Embryonic facial prominence (tissue), 1 donor: ENCODE results near the gene BAHCC1.

ENCODE experiments used
- DNase-seq: peaks from one replicate; pipeline ENCODE4 v3.0.0-alpha.2; 2016; ENCODE audit errors: extremely low spot score

BAHCC1 gene

DNA sequence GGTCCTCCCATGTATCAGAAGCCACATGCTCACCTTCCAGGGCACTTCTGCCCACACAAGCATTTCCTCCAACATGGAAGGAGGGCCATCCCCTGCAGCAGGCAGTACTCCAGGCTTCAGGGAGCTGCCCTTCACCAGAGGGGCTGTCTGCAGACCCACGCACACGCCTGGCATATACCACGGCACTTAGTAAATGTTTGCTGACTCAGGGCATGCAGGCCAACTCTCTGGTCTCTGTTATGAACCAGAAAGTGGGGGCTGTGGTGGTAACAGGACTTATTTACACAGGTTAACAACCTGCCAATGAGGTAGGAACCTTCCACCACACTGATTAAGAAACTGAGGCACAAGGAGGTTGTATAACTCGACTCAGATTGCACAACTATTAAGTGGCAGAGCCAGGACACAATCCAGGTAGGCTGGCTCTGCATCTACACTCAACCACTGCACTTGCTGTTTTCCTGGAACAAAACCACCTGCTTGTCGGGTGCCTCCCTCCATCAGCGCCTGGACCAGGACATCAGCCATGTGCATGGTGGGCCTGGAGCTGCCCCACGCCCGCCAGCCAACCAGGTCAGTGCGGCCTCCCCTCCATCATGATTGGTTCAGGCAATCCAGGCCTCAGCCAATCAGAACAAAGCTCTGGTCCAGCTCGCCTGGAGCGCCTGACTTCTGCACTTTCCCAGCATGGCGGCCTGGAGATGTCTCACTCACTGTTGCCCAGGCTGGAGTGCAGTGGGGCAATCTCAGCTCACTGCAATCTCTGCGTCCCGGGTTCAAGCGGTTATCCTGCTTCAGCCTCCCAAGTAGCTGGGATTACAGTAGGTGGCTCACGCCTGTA, 98.2 kb downstream of the BAHCC1 start:
- DNase-seq, result no peak

- DNase-seq, result no peak
Measured at GRCh38 chr17:81494626-81495377, 99.5 kb downstream of the BAHCC1 start.

DNA sequence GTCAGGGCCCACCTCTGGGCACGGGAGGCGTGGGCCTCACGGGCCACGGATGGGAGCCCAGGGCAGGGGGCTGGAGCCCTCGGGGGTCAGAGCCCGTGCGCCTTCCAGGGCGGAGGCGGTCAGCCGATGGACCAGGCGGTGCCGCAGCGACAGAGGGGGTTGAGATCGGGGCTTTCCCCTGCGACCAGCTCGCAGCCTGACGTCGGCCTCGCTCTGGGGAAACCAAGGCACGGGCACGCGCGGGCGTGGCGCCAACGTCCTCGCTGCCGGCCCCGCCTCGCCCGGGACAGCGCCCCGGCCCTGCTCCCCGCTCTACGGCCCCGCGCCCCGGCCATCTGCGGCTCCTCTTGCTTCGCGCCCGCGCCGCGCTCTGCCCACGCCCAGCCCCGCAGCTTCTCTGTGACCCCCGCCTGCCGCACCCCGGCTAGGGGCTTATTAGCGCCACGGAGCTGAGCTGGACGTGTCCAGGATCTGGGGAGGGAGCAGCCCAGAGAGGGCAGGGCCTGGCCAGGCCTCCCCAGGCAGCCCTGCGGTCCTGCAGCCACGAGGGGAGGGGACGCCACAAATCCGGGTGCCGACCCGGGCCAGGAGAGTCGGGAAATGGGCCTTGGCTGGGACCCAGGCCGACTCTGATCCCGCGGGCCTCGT, 103.8 kb downstream of the BAHCC1 start:
- no peak for DNase-seq

DNA sequence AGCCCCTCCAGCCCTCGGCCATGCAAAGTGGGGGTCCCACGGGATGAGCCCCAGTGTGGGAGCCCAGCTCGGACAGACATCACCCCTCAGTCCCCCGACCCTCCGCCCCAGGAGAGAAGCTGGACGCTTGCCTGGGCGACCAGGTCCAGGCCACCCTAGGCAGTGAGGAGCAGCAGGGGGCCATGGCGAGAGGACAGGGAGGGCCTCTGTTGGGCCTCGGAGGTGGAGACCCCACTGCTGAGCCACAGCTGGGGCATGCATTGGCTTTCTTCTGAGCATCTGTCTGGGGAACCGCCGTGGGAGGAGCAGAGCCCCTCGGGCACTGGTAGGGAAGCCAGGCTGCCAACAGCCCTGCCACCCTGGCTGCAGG, 104.3 kb downstream of the BAHCC1 start:
- DNase-seq, result no peak

DNA sequence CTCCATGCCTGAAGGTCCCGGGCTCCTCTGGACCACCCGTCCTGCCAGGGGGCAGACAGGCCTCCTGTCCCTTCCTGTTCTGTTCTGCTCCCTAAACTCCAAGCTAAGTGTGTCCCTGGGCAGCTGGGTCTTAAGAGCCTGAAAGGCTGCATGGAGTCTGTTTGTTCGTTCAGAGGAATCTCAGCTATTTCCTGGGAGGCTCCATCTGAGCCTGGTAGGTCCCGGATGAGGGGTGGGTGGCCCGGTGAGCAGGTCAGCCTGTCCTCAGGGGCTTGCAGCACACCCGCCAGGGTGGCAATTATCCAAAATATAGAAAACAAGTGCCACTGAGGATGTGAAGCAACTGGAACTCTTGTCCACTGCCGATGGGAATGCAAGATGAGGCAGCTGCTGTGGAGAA, 104.8 kb downstream of the BAHCC1 start:
- DNase-seq, result no peak

DNA sequence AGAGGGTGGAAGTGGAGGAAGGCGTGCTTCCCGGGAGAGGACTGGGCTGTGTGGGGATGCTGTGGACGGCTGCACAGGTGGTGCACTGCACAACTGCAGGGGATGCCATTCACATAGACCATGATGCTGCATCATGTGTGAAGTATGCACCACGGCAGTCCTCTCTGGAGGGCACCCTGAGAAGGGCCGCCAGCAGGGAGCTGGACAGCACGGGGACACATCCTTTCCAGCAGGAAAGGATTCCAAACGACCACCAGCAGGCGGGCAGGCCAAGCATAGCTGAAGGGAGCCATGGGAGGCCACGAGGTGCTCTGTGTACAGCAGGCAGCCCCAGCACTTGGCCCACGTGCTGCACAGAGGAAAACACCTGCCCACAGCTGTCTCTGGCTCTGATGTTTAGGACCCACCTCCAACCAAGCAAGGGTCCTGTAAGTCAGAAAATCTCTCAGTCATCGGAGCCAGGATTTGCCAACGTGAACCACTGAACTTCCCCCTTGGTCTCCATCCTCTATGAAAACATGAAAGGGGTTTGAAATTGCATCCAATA, 107.3 kb downstream of the BAHCC1 start:
- DNase-seq, result no peak

GRCh38 chr17:81503619-81504018, 108.4 kb downstream of the BAHCC1 start:
- DNase-seq, result no peak

DNA sequence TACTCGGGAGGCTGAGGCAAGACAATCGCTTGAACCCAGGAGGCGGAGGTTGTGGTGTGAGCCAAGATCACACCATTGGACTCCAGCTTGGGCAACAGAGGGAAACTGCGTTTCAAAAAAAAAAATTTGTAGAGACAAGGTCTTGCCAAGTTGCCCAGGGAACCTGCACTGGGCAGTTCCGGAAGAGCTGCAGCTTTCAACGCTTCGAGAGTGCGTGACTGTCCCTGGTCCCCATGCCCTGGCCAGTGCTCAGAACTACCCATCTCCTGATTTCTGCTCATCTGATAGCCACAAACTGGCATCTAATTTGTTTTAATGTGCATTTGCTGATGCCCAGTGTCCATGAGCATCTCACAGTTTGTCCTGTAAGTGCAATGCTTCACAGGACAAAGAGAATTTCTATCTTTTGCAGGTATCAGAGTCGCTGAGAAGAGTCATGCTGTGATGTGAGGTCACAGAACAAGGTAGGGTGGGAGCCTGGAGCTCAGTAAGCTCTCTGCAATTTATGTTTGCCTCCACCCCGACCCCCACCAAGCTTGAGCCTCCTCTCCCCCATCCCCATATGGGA, 113.5 kb downstream of the BAHCC1 start:
- no peak for DNase-seq

- no peak for DNase-seq
Measured at GRCh38 chr17:81509207-81509971, 114.1 kb downstream of the BAHCC1 start.

DNA sequence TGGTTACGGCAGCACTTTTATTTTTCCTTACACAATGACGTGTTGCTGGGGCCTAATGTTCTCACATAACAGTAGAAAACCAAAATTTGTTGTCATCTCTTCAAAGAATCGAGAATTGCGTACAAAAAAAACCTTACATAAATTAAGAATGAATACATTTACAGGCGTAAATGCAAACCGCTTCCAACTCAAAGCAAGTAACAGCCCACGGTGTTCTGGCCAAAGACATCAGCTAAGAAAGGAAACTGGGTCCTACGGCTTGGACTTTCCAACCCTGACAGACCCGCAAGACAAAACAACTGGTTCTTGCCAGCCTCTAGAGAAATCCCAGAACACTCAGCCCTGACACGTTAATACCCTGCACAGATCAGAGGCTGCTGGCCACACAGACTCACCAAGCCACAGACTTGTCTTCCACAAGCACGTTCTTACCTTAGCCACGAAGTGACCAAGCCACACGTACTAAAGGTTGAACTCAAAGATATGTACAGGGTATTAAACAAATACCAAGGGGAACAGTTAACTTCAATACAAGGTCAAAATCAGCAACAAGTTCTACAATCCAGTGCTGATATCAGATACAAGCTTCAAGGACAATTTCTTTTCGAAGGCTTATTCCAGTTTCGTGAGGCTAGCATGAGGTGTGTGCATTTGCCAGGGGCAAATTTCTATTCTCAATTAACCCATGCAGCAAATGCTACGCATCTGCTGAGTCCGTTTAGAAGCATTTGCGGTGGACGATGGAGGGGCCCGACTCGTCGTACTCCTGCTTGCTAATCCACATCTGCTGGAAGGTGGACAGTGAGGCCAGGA, 114.9 kb downstream of the BAHCC1 start:
- DNase-seq, result no peak

GRCh38 chr17:81510785-81511553, 115.7 kb downstream of the BAHCC1 start:
- no peak for DNase-seq

GRCh38 chr17:81511554-81511803, 116.2 kb downstream of the BAHCC1 start:
- DNase-seq, result no peak

DNA sequence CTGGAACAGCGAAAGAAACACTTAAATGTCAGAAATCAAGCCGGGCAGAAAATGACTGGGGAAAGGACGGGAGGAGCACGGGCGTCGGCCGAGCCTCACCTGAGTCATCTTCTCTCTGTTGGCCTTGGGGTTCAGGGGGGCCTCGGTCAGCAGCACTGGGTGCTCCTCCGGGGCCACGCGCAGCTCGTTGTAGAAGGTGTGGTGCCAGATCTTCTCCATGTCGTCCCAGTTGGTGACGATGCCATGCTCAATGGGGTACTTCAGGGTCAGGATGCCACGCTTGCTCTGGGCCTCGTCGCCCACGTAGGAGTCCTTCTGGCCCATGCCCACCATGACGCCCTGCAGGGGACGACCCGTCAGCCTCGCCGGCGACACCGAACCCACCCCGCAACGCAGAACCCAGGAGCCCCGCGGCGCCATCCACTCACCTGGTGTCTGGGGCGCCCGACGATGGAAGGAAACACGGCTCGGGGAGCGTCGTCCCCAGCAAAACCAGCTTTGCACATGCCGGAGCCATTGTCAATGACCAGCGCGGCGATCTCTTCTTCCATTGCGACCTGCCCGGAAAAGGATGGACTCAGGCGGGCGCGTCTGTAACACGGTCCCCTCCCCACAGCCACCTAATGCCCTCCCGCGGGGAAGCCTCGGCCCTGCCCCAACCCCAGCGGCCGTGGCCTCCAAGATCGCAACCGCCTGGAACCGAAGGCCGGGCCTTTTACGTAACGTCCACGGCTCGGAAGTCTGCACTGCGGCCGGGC, 116.7 kb downstream of the BAHCC1 start:
- DNase-seq, result no peak

- peak; percentile 92 for DNase-seq
Measured at GRCh38 chr17:81512562-81513371, 117.5 kb downstream of the BAHCC1 start, which contains the start of gene ACTG1. Gene ACTG1 (minus strand): TSS chr17:81512799. CDS start chr17:81512354, 445 bp downstream.

GRCh38 chr17:81513372-81513752, 118.1 kb downstream of the BAHCC1 start:
- no peak for DNase-seq

GRCh38 chr17:81513753-81514488, 118.7 kb downstream of the BAHCC1 start:
- DNase-seq, result no peak

DNA sequence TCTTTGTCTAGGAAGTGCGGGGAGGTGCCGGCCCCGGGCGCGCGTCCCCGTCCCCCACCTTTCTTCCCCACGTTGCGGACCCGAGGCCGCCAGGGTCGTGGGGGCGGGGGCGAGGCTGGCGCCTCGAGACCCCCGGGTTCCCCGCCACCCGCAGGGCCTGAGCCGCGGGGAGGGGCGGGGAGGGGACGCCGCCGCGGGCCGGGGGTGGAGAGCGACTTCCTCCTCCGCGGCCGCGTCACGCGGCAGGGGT, 119.2 kb downstream of the BAHCC1 start:
- DNase-seq, result no peak
